ENCODE measurements around the gene S100A4.

S100A4 gene

GRCh38 chr1:153560241-153560640 is 14.6 kb upstream of the S100A4 start:
- DNase-seq (ENCODE audit: low spot score) = no peak
- TF ChIP-seq CTCF (IDR thresholded peaks at IDR 0.05; ENCODE audit: extremely low read depth, missing control alignments) = no peak

- DNase-seq (ENCODE audit: low spot score) = no peak
- TF ChIP-seq CTCF (IDR thresholded peaks at IDR 0.05; ENCODE audit: extremely low read depth, missing control alignments) = no peak
These were observed 12.3 kb upstream of the S100A4 start for GRCh38 chr1:153557877-153558276.

GRCh38 chr1:153556348-153556747 is 10.7 kb upstream of the S100A4 start:
- TF ChIP-seq CTCF (IDR thresholded peaks at IDR 0.05; ENCODE audit: extremely low read depth, missing control alignments) = no peak
- no peak for DNase-seq (ENCODE audit: low spot score)

GRCh38 chr1:153553830-153554541 is 8.4 kb upstream of the S100A4 start:
- DNase-seq (ENCODE audit: low spot score) = no peak
- no peak for TF ChIP-seq CTCF (IDR thresholded peaks at IDR 0.05; ENCODE audit: extremely low read depth, missing control alignments)

GRCh38 chr1:153553096-153553495 is 7.5 kb upstream of the S100A4 start:
- TF ChIP-seq CTCF (IDR thresholded peaks at IDR 0.05; ENCODE audit: extremely low read depth, missing control alignments) = no peak
- DNase-seq (ENCODE audit: low spot score) = no peak

- no peak for DNase-seq (ENCODE audit: low spot score)
- no peak for TF ChIP-seq CTCF (IDR thresholded peaks at IDR 0.05; ENCODE audit: extremely low read depth, missing control alignments)
These were observed 6.7 kb upstream of the S100A4 start for GRCh38 chr1:153552335-153552734.

- TF ChIP-seq CTCF (IDR thresholded peaks at IDR 0.05; ENCODE audit: extremely low read depth, missing control alignments) = no peak
- no peak for DNase-seq (ENCODE audit: low spot score)
These were observed 5.4 kb upstream of the S100A4 start for GRCh38 chr1:153550827-153551500.

All from GM20000 (cell line).